ENCODE measurements around the gene ZFP92. TPM values are rescaled to one million over a fixed set of nuclear protein-coding genes. Genes with fewer than 3 reads are reported as not detected.

The ZFP92 gene
- polyA plus RNA-seq, 1 donor (not counting 4 experiments of a cell fraction or from before 2014, with no cell fraction given): 0.64 TPM

DNA sequence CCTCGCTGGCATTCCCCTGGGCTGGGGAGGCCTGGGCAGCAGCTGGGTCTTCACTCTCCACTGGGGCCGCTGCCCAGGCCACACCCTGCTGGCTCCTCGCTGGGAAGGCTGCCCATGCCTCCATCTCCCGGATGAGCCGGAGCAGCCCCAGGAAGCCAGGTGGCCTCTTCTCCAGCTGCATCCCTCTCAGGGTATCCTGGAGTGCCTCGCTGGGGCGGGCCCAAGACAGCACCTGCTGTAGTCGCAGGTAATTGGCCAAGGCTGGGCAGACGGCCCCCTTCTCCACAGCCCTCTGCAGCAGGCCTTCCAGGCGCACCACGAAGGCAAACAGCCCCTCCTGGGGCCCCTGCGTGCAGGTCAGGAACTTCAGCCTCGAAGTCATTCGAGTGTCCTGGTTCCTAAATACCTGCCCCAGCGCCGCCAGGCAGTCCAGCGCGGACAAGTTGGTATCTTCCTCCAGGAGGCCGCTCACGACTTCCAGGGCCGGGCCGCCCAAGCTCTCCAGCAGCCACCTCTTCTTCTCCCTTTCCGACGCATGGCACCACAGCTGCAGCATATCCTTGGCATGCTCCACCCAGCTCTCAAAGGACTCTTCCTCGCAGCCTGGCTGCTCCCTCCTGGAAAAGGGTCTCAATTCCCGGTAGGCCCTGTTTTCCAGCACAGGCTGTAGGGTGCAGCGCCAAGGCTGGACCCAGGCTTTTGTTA lies 13.9 kb upstream of the ZFP92 start:
- Histone ChIP-seq H3K27me3 (ENCODE audit: control insufficient read depth, extremely low read depth, insufficient read depth, low read length) (no peaks in the 10 kb centered on the region), H3K4me1 (ENCODE audit: control insufficient read depth, extremely low read depth, insufficient read depth, low read length) (no peaks in the 10 kb centered on the region), H3K4me3 (ENCODE audit: control insufficient read depth in 2 of 3, extremely low read depth in 1 of 3, insufficient read depth in 2 of 3, low read depth in 1 of 3, low read length in 3 of 3) (no peak overlapping the region), H3K9ac (ENCODE audit: control insufficient read depth, extremely low read depth, insufficient read depth, low read length) (no peak overlapping the region), H3K9me1 (ENCODE audit: control insufficient read depth, extremely low read depth, insufficient read depth, low read length) (no peaks in the 10 kb centered on the region), H4K20me1 (ENCODE audit: control insufficient read depth, extremely low read depth, insufficient read depth, low read length) (no peaks in the 10 kb centered on the region), H3K79me2 (ENCODE audit: control insufficient read depth, insufficient read depth, low read length) (no peaks in the 10 kb centered on the region), H2AFZ (ENCODE audit: control insufficient read depth, low read length) (no peak overlapping the region), H3K27ac (ENCODE audit: control insufficient read depth, insufficient read depth, low read length) (no peak overlapping the region), H3K36me3 (ENCODE audit: control insufficient read depth in 2 of 2, extremely low read depth in 1 of 2, insufficient read depth in 2 of 2, low read length in 2 of 2) (no peaks in the 10 kb centered on the region), H3K4me2 (ENCODE audit: control insufficient read depth, extremely low read depth, insufficient read depth, low read depth, low read length) (no peak overlapping the region), H3K9me3 (ENCODE audit: control insufficient read depth, low read depth, low read length) (peaks cover 2% of the 10 kb centered on the region)
- no peak for DNase-seq (ENCODE audit: low read depth, low spot score)
- FAIRE-seq: no peak
- no peak for TF ChIP-seq EZH2 (IDR thresholded peaks at IDR 0.05; ENCODE audit: low read length)
- TF ChIP-seq, protein P1, sequence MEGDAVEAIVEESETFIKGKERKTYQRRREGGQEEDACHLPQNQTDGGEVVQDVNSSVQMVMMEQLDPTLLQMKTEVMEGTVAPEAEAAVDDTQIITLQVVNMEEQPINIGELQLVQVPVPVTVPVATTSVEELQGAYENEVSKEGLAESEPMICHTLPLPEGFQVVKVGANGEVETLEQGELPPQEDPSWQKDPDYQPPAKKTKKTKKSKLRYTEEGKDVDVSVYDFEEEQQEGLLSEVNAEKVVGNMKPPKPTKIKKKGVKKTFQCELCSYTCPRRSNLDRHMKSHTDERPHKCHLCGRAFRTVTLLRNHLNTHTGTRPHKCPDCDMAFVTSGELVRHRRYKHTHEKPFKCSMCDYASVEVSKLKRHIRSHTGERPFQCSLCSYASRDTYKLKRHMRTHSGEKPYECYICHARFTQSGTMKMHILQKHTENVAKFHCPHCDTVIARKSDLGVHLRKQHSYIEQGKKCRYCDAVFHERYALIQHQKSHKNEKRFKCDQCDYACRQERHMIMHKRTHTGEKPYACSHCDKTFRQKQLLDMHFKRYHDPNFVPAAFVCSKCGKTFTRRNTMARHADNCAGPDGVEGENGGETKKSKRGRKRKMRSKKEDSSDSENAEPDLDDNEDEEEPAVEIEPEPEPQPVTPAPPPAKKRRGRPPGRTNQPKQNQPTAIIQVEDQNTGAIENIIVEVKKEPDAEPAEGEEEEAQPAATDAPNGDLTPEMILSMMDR (optimal IDR thresholded peaks at IDR 0.05 in 1 of 3, IDR thresholded peaks at IDR 0.05 in 1 of 3, conservative IDR thresholded peaks at IDR 0.05 in 1 of 3; ENCODE audit: extremely low read depth in 1 of 3, insufficient read depth in 2 of 3, low read length in 3 of 3): no peak
- dilution Hi-C loops (cut with MboI; ENCODE audit: extremely low pct_ligation_motif_present, low sequenced_read_pairs): no loop called here

DNA sequence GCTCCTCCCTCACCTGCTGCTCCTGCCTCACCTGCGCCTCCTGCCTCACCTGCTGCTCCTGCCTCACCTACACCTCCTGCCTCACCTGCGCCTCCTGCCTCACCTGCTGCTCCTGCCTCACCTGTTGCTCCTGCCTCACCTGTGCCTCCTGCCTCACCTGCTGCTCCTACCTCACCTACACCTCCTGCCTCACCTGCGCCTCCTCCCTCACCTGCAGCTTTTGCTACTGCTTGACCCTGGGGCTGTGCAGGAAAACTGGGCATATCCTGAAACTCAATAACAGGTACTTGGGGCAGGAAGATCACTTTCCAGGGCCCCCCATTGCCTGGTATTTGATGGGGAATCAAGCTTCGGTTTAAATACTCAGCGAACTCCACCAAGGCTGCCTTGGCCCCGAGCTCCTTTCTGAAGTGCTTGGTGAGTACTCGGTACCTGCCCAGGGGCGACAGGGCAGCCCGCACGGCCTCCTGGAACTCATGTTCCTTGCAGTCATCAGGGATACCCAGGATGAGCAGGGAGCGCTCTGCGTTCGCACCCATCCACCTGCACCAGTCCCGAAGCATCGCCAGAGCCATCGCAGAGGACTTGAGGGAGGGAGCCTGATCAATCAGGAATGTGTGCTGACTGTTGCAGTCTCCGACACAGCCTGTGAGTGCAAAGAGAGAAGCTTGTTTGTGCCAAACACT lies 12.9 kb upstream of the ZFP92 start:
- Histone ChIP-seq H3K9me1 (ENCODE audit: control insufficient read depth, extremely low read depth, insufficient read depth, low read length) (no peaks in the 10 kb centered on the region), H3K9ac (ENCODE audit: control insufficient read depth, extremely low read depth, insufficient read depth, low read length) (no peak overlapping the region), H2AFZ (ENCODE audit: control insufficient read depth, low read length) (no peak overlapping the region), H3K9me3 (ENCODE audit: control insufficient read depth, low read depth, low read length) (peaks cover 2% of the 10 kb centered on the region), H3K27me3 (ENCODE audit: control insufficient read depth, extremely low read depth, insufficient read depth, low read length) (no peaks in the 10 kb centered on the region), H4K20me1 (ENCODE audit: control insufficient read depth, extremely low read depth, insufficient read depth, low read length) (no peaks in the 10 kb centered on the region), H3K36me3 (ENCODE audit: control insufficient read depth in 2 of 2, extremely low read depth in 1 of 2, insufficient read depth in 2 of 2, low read length in 2 of 2) (no peaks in the 10 kb centered on the region), H3K4me2 (ENCODE audit: control insufficient read depth, extremely low read depth, insufficient read depth, low read depth, low read length) (no peak overlapping the region), H3K4me1 (ENCODE audit: control insufficient read depth, extremely low read depth, insufficient read depth, low read length) (no peaks in the 10 kb centered on the region), H3K79me2 (ENCODE audit: control insufficient read depth, insufficient read depth, low read length) (no peaks in the 10 kb centered on the region), H3K4me3 (ENCODE audit: control insufficient read depth in 2 of 3, extremely low read depth in 1 of 3, insufficient read depth in 2 of 3, low read depth in 1 of 3, low read length in 3 of 3) (no peak overlapping the region), H3K27ac (ENCODE audit: control insufficient read depth, insufficient read depth, low read length) (no peak overlapping the region)
- no peak for FAIRE-seq
- dilution Hi-C loops (cut with MboI; ENCODE audit: extremely low pct_ligation_motif_present, low sequenced_read_pairs): no loop called here
- TF ChIP-seq, protein P1 (optimal IDR thresholded peaks at IDR 0.05 in 1 of 3, IDR thresholded peaks at IDR 0.05 in 1 of 3, conservative IDR thresholded peaks at IDR 0.05 in 1 of 3; ENCODE audit: extremely low read depth in 1 of 3, insufficient read depth in 2 of 3, low read length in 3 of 3): no peak
- no peak for TF ChIP-seq EZH2 (IDR thresholded peaks at IDR 0.05; ENCODE audit: low read length)
- DNase-seq (ENCODE audit: low read depth, low spot score): no peak

Data from keratinocyte (primary cell).